Adipocyte (in vitro differentiated cells): ENCODE results near the gene SAGE1.

Source experiments
- DNase-seq: peaks from one replicate; pipeline ENCODE4 v3.0.0-alpha.2; 2015; ENCODE audit warnings: low read depth
- H3K27me3 ChIP-seq: replicated peaks from 2 replicates; pipeline ENCODE4 v1.7.0; 2013; ENCODE audit warnings: mild to moderate bottlenecking, low read length, moderate library complexity; ENCODE audit not compliant: control insufficient read depth, insufficient read depth
- H3K36me3 ChIP-seq: 2 replicates; pipeline ENCODE4 v1.7.0; 2013; ENCODE audit warnings: low read length, mild to moderate bottlenecking, moderate library complexity; ENCODE audit not compliant: control insufficient read depth, insufficient read depth, severe bottlenecking
- H3K4me1 ChIP-seq: 2 replicates; pipeline ENCODE4 v1.7.0; 2013; ENCODE audit warnings: mild to moderate bottlenecking, low read length, moderate library complexity; ENCODE audit not compliant: control insufficient read depth, insufficient read depth
- H3K4me3 ChIP-seq: 2 replicates; pipeline ENCODE4 v1.7.0; 2013; ENCODE audit warnings: mild to moderate bottlenecking, low read length, moderate library complexity
- H3K9ac ChIP-seq: 2 replicates; pipeline ENCODE4 v1.7.0; 2013; ENCODE audit warnings: mild to moderate bottlenecking, low read length, moderate library complexity
- H3K9me3 ChIP-seq: 2 replicates; pipeline ENCODE4 v1.7.0; 2013; ENCODE audit warnings: mild to moderate bottlenecking, low read length, moderate library complexity; ENCODE audit not compliant: control insufficient read depth

The SAGE1 gene

GRCh38 chrX:135927897-135928296 is 34.4 kb downstream of the SAGE1 start:
- H3K9me3 ChIP-seq = no peaks in the 10 kb centered on the region
- no peak for DNase-seq
- H3K4me3 ChIP-seq = no peak overlapping the region
- H3K27me3 ChIP-seq = peaks cover 38% of the 10 kb centered on the region
- H3K36me3 ChIP-seq = no peaks in the 10 kb centered on the region
- H3K9ac ChIP-seq = no peak overlapping the region
- H3K4me1 ChIP-seq = no peaks in the 10 kb centered on the region

- Histone ChIP-seq H3K36me3 (no peaks in the 10 kb centered on the region), H3K27me3 (peaks cover 44% of the 10 kb centered on the region), H3K4me1 (no peaks in the 10 kb centered on the region), H3K9me3 (no peaks in the 10 kb centered on the region), H3K9ac (no peak overlapping the region), H3K4me3 (no peak overlapping the region)
- peak; percentile 66 for DNase-seq
Observed at GRCh38 chrX:135931644-135932487, 38.4 kb downstream of the SAGE1 start.

- Histone ChIP-seq H3K9me3 (peaks cover 4% of the 10 kb centered on the region), H3K36me3 (no peaks in the 10 kb centered on the region), H3K4me3 (no peak overlapping the region), H3K9ac (no peak overlapping the region), H3K4me1 (no peaks in the 10 kb centered on the region), H3K27me3 (no peaks in the 10 kb centered on the region)
- DNase-seq = no peak
Observed at GRCh38 chrX:135944486-135944885, 51.0 kb downstream of the SAGE1 start.

- Histone ChIP-seq H3K9me3 (no peaks in the 10 kb centered on the region), H3K27me3 (no peaks in the 10 kb centered on the region), H3K36me3 (no peaks in the 10 kb centered on the region), H3K9ac (no peak overlapping the region), H3K4me1 (no peaks in the 10 kb centered on the region), H3K4me3 (no peak overlapping the region)
- no peak for DNase-seq
Observed at GRCh38 chrX:135951291-135951690, 57.8 kb downstream of the SAGE1 start.
